Measurements from ENCODE around the gene C1QTNF5.

GRCh38 chr11:119388103-119388502 lies 47.4 kb upstream of the C1QTNF5 start:
- TF ChIP-seq CTCF (IDR thresholded peaks at IDR 0.05) = no peak
- no peak for TF ChIP-seq POLR2A (IDR thresholded peaks at IDR 0.05)
